ENCODE data around the gene C18orf63. TPM values are rescaled to one million over a fixed set of nuclear protein-coding genes. Genes with fewer than 3 reads are reported as not detected.
A peak's percentile ranks its signal among the peaks of the same experiment; 100 is the strongest.

C18orf63 gene
- total RNA-seq, 4 donors from 2014 or later: not detected

DNA sequence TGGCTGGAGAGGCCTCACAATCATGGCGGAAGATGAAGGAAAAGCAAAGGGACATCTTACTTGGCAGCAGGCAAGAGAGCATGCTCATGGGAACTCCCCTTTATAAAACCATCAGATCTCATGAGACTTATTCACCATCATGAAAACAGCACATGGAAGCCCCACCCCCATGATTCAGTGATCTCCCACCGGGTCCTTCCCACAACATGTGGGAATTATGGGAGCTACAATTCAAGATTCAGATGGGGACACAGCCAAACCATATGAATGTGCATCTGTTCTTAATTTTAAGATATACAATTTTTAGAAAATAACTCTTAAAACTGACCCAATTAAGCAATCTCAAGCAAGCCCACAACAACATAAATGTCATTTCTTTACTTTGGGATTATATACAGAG lies 12.6 kb downstream of the C18orf63 start:
- Histone ChIP-seq H3K4me1 (no peaks in the 10 kb centered on the region), H3K27me3 (no peaks in the 10 kb centered on the region), H3K27ac (replicated peaks in 1 of 4) (no peak overlapping the region), H3K9me3 (no peaks in the 10 kb centered on the region), H3K4me3 (no peak overlapping the region), H3K36me3 (no peaks in the 10 kb centered on the region)
- intact Hi-C loops (cut with DNase I): no loop called here
- no peak for DNase-seq (ENCODE audit: extremely low spot score)
- WGBS: 86% methylated on average over 2 of the region's 2 CpGs
- TF ChIP-seq POLR2AphosphoS5 (IDR thresholded peaks at IDR 0.05) (no peak), POLR2A (IDR thresholded peaks at IDR 0.05; ENCODE audit: low read depth) (no peak), CTCF (IDR thresholded peaks at IDR 0.05) (no peak)

- no peak overlapping the region for H3K27ac ChIP-seq (replicated peaks in 1 of 4)
- H3K9me3 ChIP-seq: no peaks in the 10 kb centered on the region
- no peaks in the 10 kb centered on the region for H3K4me1 ChIP-seq
- no peaks in the 10 kb centered on the region for H3K27me3 ChIP-seq
- no peak overlapping the region for H3K4me3 ChIP-seq
- H3K36me3 ChIP-seq: no peaks in the 10 kb centered on the region
- TF ChIP-seq CTCF (IDR thresholded peaks at IDR 0.05): no peak
- no peak for TF ChIP-seq EP300 (IDR thresholded peaks at IDR 0.05)
- TF ChIP-seq POLR2A (IDR thresholded peaks at IDR 0.05; ENCODE audit: low read depth): no peak
- TF ChIP-seq POLR2AphosphoS5 (IDR thresholded peaks at IDR 0.05): no peak
- WGBS: 75% methylated on average over 1 of the region's 1 CpG
- intact Hi-C loops (cut with DNase I): no loop called here
- DNase-seq (ENCODE audit: extremely low spot score): no peak
Measured at GRCh38 chr18:74329688-74330205, 14.1 kb downstream of the C18orf63 start.

DNA sequence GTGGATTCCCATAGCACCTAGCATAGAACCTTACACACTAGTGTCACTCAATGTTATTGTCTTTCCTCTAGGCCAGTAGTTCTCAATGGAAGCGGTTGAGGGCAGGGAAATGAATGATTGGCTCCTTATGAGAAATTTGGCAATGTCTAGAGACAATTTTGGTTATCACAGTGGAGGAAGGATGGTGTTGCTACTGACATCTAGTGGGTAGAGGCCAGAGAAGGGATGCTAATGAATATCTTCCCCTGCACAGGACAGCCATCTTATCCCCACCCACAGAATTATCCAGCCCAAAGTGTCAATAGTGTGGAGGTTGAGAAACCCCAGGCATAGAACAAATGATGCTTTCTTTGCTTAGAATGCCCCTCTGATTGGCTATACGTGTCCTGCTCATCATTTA lies 15.8 kb downstream of the C18orf63 start:
- Histone ChIP-seq H3K4me3 (no peak overlapping the region), H3K9me3 (no peaks in the 10 kb centered on the region), H3K27ac (replicated peaks in 1 of 4) (no peak overlapping the region), H3K4me1 (no peaks in the 10 kb centered on the region), H3K27me3 (no peaks in the 10 kb centered on the region), H3K36me3 (no peaks in the 10 kb centered on the region)
- TF ChIP-seq POLR2A (IDR thresholded peaks at IDR 0.05; ENCODE audit: low read depth) (no peak), CTCF (IDR thresholded peaks at IDR 0.05) (peak in 1 of 3 experiments; percentile 33)
- no peak for DNase-seq (ENCODE audit: extremely low spot score)
- WGBS: 60% methylated on average over 2 of the region's 2 CpGs
- intact Hi-C loops (cut with DNase I): no loop called here

DNA sequence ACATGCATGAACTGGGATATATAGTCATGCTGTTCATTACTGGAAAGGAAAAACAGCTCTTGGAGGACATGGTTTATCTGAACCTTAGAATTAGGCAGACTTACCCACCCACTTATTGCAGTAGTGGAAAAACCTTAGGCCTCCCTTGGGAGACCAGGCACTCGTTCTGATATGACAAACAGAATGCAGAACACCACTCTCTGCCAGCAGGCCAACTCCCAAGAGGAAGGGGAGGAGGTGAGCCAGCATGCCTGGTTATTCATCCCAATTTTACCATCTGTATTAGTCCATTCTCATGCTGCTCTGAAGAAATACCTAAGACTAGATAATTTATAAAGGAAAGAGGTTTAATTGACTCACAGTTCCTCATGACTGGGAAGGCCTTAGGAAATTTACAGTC lies 17.5 kb downstream of the C18orf63 start:
- Histone ChIP-seq H3K9me3 (no peaks in the 10 kb centered on the region), H3K4me3 (no peak overlapping the region), H3K27ac (replicated peaks in 1 of 4) (no peak overlapping the region), H3K4me1 (no peaks in the 10 kb centered on the region), H3K36me3 (no peaks in the 10 kb centered on the region), H3K27me3 (no peaks in the 10 kb centered on the region)
- 50% methylated on average over 1 of the region's 1 CpG for WGBS
- DNase-seq (ENCODE audit: extremely low spot score): no peak
- TF ChIP-seq POLR2AphosphoS5 (IDR thresholded peaks at IDR 0.05): no peak
- no peak for TF ChIP-seq EP300 (IDR thresholded peaks at IDR 0.05)
- TF ChIP-seq CTCF (IDR thresholded peaks at IDR 0.05): no peak
- TF ChIP-seq POLR2A (IDR thresholded peaks at IDR 0.05; ENCODE audit: low read depth): no peak
- intact Hi-C loops (cut with DNase I): no loop called here

GRCh38 chr18:74334242-74334893 lies 18.7 kb downstream of the C18orf63 start:
- DNase-seq (ENCODE audit: extremely low spot score): no peak

More at GRCh38 chr18:74334242-74334893, 18.7 kb downstream of the C18orf63 start:
- Histone ChIP-seq H3K9me3 (no peaks in the 10 kb centered on the region), H3K4me1 (no peaks in the 10 kb centered on the region), H3K36me3 (no peaks in the 10 kb centered on the region), H3K27me3 (no peaks in the 10 kb centered on the region), H3K4me3 (no peak overlapping the region), H3K27ac (replicated peaks in 1 of 4) (no peak overlapping the region)
- no peak for TF ChIP-seq POLR2AphosphoS5 (IDR thresholded peaks at IDR 0.05)
- TF ChIP-seq EP300 (IDR thresholded peaks at IDR 0.05): no peak
- TF ChIP-seq POLR2A (IDR thresholded peaks at IDR 0.05; ENCODE audit: low read depth): no peak
- TF ChIP-seq CTCF (IDR thresholded peaks at IDR 0.05): no peak
- intact Hi-C loops (cut with DNase I): no loop called here
